Lower leg skin (tissue), 3 donors: ENCODE data around the gene MALSU1.

Experiments
- CTCF ChIP-seq, 3 donors: fragments of 450-650 bp; IDR thresholded peaks; one replicate each; pipeline ENCODE4 v1.5.1; 2016; ENCODE audit warnings: antibody characterized with exemption in 3 of 3, mild to moderate bottlenecking in 3 of 3, moderate library complexity in 2 of 3
- POLR2A ChIP-seq, 2 donors: fragments of 450-650 bp; IDR thresholded peaks; one replicate each; pipeline ENCODE4 v1.6.1; 2016 to 2017; ENCODE audit warnings: antibody characterized with exemption in 2 of 2, mild to moderate bottlenecking in 1 of 2, moderate library complexity in 1 of 2

GRCh38 chr7:23283086-23283485 is 16.1 kb upstream of the MALSU1 start:
- no peak for TF ChIP-seq CTCF (IDR thresholded peaks at IDR 0.05)
- no peak for TF ChIP-seq POLR2A (IDR thresholded peaks at IDR 0.05)
